CD14-positive monocyte (primary cell): Measurements from ENCODE around the gene CPAMD8. TPM values are rescaled to one million over a fixed set of nuclear protein-coding genes. Genes with fewer than 3 reads are reported as not detected.

Source experiments
- DNase-seq, 3 donors: peaks; one replicate each; pipeline ENCODE4 v3.0.0-alpha.2; 2011 to 2022
- H2AFZ ChIP-seq: 2 replicates; pipeline ENCODE4 v1.6.0; 2012; ENCODE audit warnings: mild to moderate bottlenecking, low read depth, low read length, inconsistent platforms; ENCODE audit not compliant: insufficient read depth, poor library complexity, severe bottlenecking
- H3K27ac ChIP-seq, 2 donors: 1 replicate in 1 of 2; 2 replicates in 1 of 2; pipeline ENCODE4 v1.5.1; 2012 to 2013; ENCODE audit warnings: low read length in 2 of 2, control low read depth in 1 of 2, inconsistent platforms in 1 of 2, low read depth in 1 of 2, mild to moderate bottlenecking in 1 of 2
- H3K27me3 ChIP-seq, 2 donors: one replicate each; pipeline versions ENCODE4 v1.6.0 to v1.6.1; 2011 to 2013; ENCODE audit warnings: low read length in 2 of 2; ENCODE audit not compliant: control insufficient read depth in 2 of 2, insufficient read depth in 2 of 2
- H3K36me3 ChIP-seq, 2 donors: replicated peaks in 1 of 2; 1 replicate in 1 of 2; 2 replicates in 1 of 2; pipeline versions ENCODE4 v1.5.1 to v1.6.1; 2012 to 2013; ENCODE audit warnings: low read length in 2 of 2, control low read depth in 1 of 2, inconsistent platforms in 1 of 2, mild to moderate bottlenecking in 1 of 2; ENCODE audit not compliant: insufficient read depth in 2 of 2, control insufficient read depth in 1 of 2
- H3K4me1 ChIP-seq, 2 donors: 1 replicate in 1 of 2; 2 replicates in 1 of 2; pipeline versions ENCODE4 v1.5.1 to v1.6.1; 2012 to 2013; ENCODE audit warnings: low read length in 2 of 2, control low read depth in 1 of 2, inconsistent platforms in 1 of 2, mild to moderate bottlenecking in 1 of 2, moderate library complexity in 1 of 2; ENCODE audit not compliant: insufficient read depth in 2 of 2, control insufficient read depth in 1 of 2
- H3K4me2 ChIP-seq: replicated peaks from 2 replicates; pipeline ENCODE3; 2012; ENCODE audit warnings: low read length, moderate library complexity, mild to moderate bottlenecking; ENCODE audit not compliant: poor library complexity, severe bottlenecking; ENCODE audit errors: extremely low read depth
- H3K4me3 ChIP-seq, 3 experiments: fragments of 200-600 bp in 1 of 3; sonication (generic) in 1 of 3; replicated peaks in 1 of 3; 1 replicate in 2 of 3; 2 replicates in 1 of 3; pipeline ENCODE4 v1.5.1; 2011 to 2013; ENCODE audit warnings: low read length in 3 of 3, mild to moderate bottlenecking in 3 of 3, control low read depth in 2 of 3, low read depth in 2 of 3, inconsistent platforms in 1 of 3, moderate library complexity in 1 of 3
- H3K79me2 ChIP-seq: 2 replicates; pipeline ENCODE4 v1.6.0; 2012; ENCODE audit warnings: mild to moderate bottlenecking, control low read depth, inconsistent platforms, low read length, moderate library complexity; ENCODE audit not compliant: insufficient read depth
- H3K9ac ChIP-seq: 2 replicates; pipeline ENCODE4 v1.6.0; 2017; ENCODE audit warnings: low read length, mild to moderate bottlenecking; ENCODE audit not compliant: insufficient read depth, poor library complexity, severe bottlenecking
- H3K9me3 ChIP-seq, 2 donors: replicated peaks in 1 of 2; 1 replicate in 1 of 2; 2 replicates in 1 of 2; pipeline versions ENCODE4 v1.5.1 to v1.6.1; 2012 to 2013; ENCODE audit warnings: low read length in 2 of 2, control low read depth in 1 of 2; ENCODE audit not compliant: control insufficient read depth in 1 of 2, insufficient read depth in 1 of 2
- H4K20me1 ChIP-seq: 2 replicates; pipeline ENCODE4 v1.6.0; 2012; ENCODE audit warnings: mild to moderate bottlenecking, low read length, control low read depth, moderate library complexity; ENCODE audit not compliant: insufficient read depth
- H3K27ac Mint-ChIP-seq, 7 donors: one replicate each; pipeline ENCODE4 v1.8.0; 2020; ENCODE audit warnings: mild to moderate bottlenecking in 7 of 7, mixed read lengths in 7 of 7, moderate library complexity in 6 of 7, inconsistent platforms in 2 of 7
- H3K27me3 Mint-ChIP-seq, 3 donors: one replicate each; pipeline ENCODE4 v1.8.0; 2021 to 2022; ENCODE audit warnings: low read depth in 3 of 3, mild to moderate bottlenecking in 3 of 3, mixed read lengths in 3 of 3, moderate library complexity in 3 of 3, inconsistent platforms in 1 of 3
- H3K36me3 Mint-ChIP-seq, 2 donors: one replicate each; pipeline ENCODE4 v1.8.0; 2020; ENCODE audit warnings: mixed read lengths in 2 of 2, inconsistent platforms in 1 of 2, mild to moderate bottlenecking in 1 of 2
- H3K4me1 Mint-ChIP-seq: one replicate; pipeline ENCODE4 v1.8.0; 2020; ENCODE audit warnings: mild to moderate bottlenecking, mixed read lengths
- H3K4me3 Mint-ChIP-seq, 2 donors: one replicate each; pipeline ENCODE4 v1.8.0; 2020; ENCODE audit warnings: mild to moderate bottlenecking in 2 of 2, mixed read lengths in 2 of 2, moderate library complexity in 1 of 2
- H3K9me3 Mint-ChIP-seq, 7 donors: one replicate each; pipeline ENCODE4 v1.8.0; 2020 to 2022; ENCODE audit warnings: mixed read lengths in 7 of 7, mild to moderate bottlenecking in 6 of 7, moderate library complexity in 6 of 7, inconsistent platforms in 2 of 7
- CTCF ChIP-seq: fragments of 200-600 bp; IDR thresholded peaks from one replicate; pipeline ENCODE4 v1.8.0; 2022; ENCODE audit warnings: antibody characterized with exemption, mild to moderate bottlenecking
- WGBS: methylation state at CpG from one replicate; pipeline ENCODE4 v1.1.5; 2013; ENCODE audit warnings: missing lambda C conversion rate; ENCODE audit not compliant: insufficient coverage; 5-methylcytosine and 5-hydroxymethylcytosine counted together
- intact Hi-C, 2 donors: fragments of 100-400 bp; cut with micrococcal nuclease; formaldehyde crosslinking; loops; one replicate each; pipeline versions ENCODE4 v1.15.0 to v1.15.1; 2023
- polyA plus RNA-seq, 3 donors: library from polyadenylated mRNA; depleted of rRNA in 1 of 3; unstranded in 2 of 3; stranded (reverse) in 1 of 3; fragments of 300-500 nt in 2 of 3; fragments of >200 nt in 1 of 3; fragmentation: Illumina TruSeq in 2 of 3; gene quantifications; 1 replicate in 2 of 3; 2 replicates in 1 of 3; pipeline ENCODE4 v1.2.3, GENCODE V29; 2012 to 2021

Gene CPAMD8
- polyA plus RNA-seq, 3 donors, result 5.1 to 53.4 (median 5.4) TPM

- Mint-ChIP-seq H3K9me3 (peaks cover 0 to 5% (median 0%) of the 10 kb centered on the region in 7 donors), H3K27me3 (peaks cover 14 to 30% (median 21%) of the 10 kb centered on the region in 3 donors), H3K4me3 (no peak overlapping the region), H3K36me3 (no peaks in the 10 kb centered on the region), H3K27ac (peak overlapping the region in 2 of 7 donors; percentile 13 to 26), H3K4me1 (no peaks in the 10 kb centered on the region)
- no peaks in the 10 kb centered on the region for H3K36me3 ChIP-seq
- DNase-seq, result no peak
- no peak overlapping the region for H2AFZ ChIP-seq
- no peak overlapping the region for H3K4me2 ChIP-seq
- H3K79me2 ChIP-seq, result no peaks in the 10 kb centered on the region
- H3K9me3 ChIP-seq, result no peaks in the 10 kb centered on the region
- TF ChIP-seq CTCF, result no peak
- H3K4me3 ChIP-seq, result no peak overlapping the region
- H3K4me1 ChIP-seq, result no peaks in the 10 kb centered on the region
- WGBS, result 55% methylated on average over 6 of the region's 11 CpGs
- H3K9ac ChIP-seq, result no peak overlapping the region
- no peak overlapping the region for H3K27ac ChIP-seq
- intact Hi-C loops, result no loop called here
- H3K27me3 ChIP-seq, result no peaks in the 10 kb centered on the region
- H4K20me1 ChIP-seq, result no peaks in the 10 kb centered on the region
Observed at GRCh38 chr19:17041976-17042375, 15.4 kb upstream of the CPAMD8 start.

- intact Hi-C loops, result no loop called here
- peaks cover 13 to 14% of the 10 kb centered on the region in 2 donors for H3K4me1 ChIP-seq
- peaks cover 0 to 3% of the 10 kb centered on the region in 2 donors for H3K27me3 ChIP-seq
- TF ChIP-seq CTCF, result no peak
- no peaks in the 10 kb centered on the region for H3K9me3 ChIP-seq
- Mint-ChIP-seq H3K27me3 (peaks cover 16 to 34% (median 30%) of the 10 kb centered on the region in 3 donors), H3K9me3 (peaks cover 0 to 10% (median 0%) of the 10 kb centered on the region in 7 donors), H3K27ac (peak overlapping the region in 1 of 7 donors; percentile 32), H3K36me3 (no peaks in the 10 kb centered on the region), H3K4me3 (peak overlapping the region in 1 of 2 donors; percentile 30), H3K4me1 (peaks cover 15% of the 10 kb centered on the region)
- H3K4me2 ChIP-seq, result no peak overlapping the region
- WGBS, result 91% methylated on average over 10 of the region's 15 CpGs
- no peaks in the 10 kb centered on the region for H3K36me3 ChIP-seq
- no peak overlapping the region for H3K27ac ChIP-seq
- no peak for DNase-seq
- no peak overlapping the region for H2AFZ ChIP-seq
- no peaks in the 10 kb centered on the region for H3K79me2 ChIP-seq
- H4K20me1 ChIP-seq, result no peaks in the 10 kb centered on the region
- no peak overlapping the region for H3K4me3 ChIP-seq
- H3K9ac ChIP-seq, result no peak overlapping the region
Observed at GRCh38 chr19:17037966-17038500, 11.4 kb upstream of the CPAMD8 start.
